Pancreas (tissue), 10 donors: ENCODE measurements around the gene FLRT3. TPM values are rescaled to one million over a fixed set of nuclear protein-coding genes. Genes with fewer than 3 reads are reported as not detected.

Experiments
- ATAC-seq, 4 donors: fragments of 200-7000 bp; cut with Tn5 transposase; one replicate each; pipeline versions ENCODE4 v1.8.0 to v1.9.1; 2020; ENCODE audit warnings: mild to moderate bottlenecking in 4 of 4, moderate library complexity in 4 of 4
- DNase-seq, 6 donors: peaks; one replicate each; pipeline ENCODE4 v3.0.0-alpha.2; 2020
- FAIRE-seq: peaks from 2 replicates; lab custom pipeline; 2012; peaks lifted over from hg19 to GRCh38; lab: Jason Lieb, UNC
- H3K27ac ChIP-seq, 4 donors: fragments of 200-600 bp; sonication (generic); 1 replicate in 3 of 4; 2 replicates in 1 of 4; pipeline versions ENCODE4 v1.5.0 to v1.8.0; 2020
- H3K27me3 ChIP-seq, 4 donors: fragments of 200-600 bp; one replicate each; pipeline ENCODE4 v1.8.0; 2021
- H3K36me3 ChIP-seq, 3 donors: fragments of 200-600 bp; sonication (generic) in 1 of 3; one replicate each; pipeline versions ENCODE4 v1.5.0 to v1.8.0; 2020 to 2021
- H3K4me1 ChIP-seq, 3 donors: fragments of 200-600 bp; one replicate each; pipeline ENCODE4 v1.8.0; 2021
- H3K4me3 ChIP-seq, 4 donors: fragments of 200-600 bp; sonication (generic) in 2 of 4; one replicate each; pipeline versions ENCODE4 v1.5.0 to v1.8.0; 2020 to 2021
- H3K9me3 ChIP-seq, 4 donors: fragments of 200-600 bp; one replicate each; pipeline ENCODE4 v1.8.0; 2021
- CTCF ChIP-seq, 4 donors: fragments of 200-600 bp; sonication (generic) in 3 of 4; IDR thresholded peaks; one replicate each; pipeline versions ENCODE4 v1.5.0 to v1.8.0; 2021; ENCODE audit warnings: antibody characterized with exemption in 4 of 4
- WGBS, 2 donors: extraction: QIAGEN DNeasy Blood & Tissue Kit; methylation state at CpG; one replicate each; pipeline ENCODE4 v1.1.7; 2013; 5-methylcytosine and 5-hydroxymethylcytosine counted together
- intact Hi-C, 3 donors: fragments of 100-400 bp; cut with DNase I; formaldehyde crosslinking; loops; one replicate each; pipeline versions ENCODE4 v1.11.1 to v1.14.2; 2022
- polyA plus RNA-seq, 2 donors: library from polyadenylated mRNA; stranded (reverse); fragments of 200-250 nt; gene quantifications; one replicate each; pipeline ENCODE4 v1.2.3, GENCODE V29; 2013
- total RNA-seq, 6 donors: library from RNA; stranded (reverse); fragmentation: NEBNext Ultra II Directional in 4 of 6; extraction: Animal tissue kit (Norgen Biotek cat#: 25700) in 4 of 6; gene quantifications; one replicate each; pipeline versions ENCODE4 v1.2.1 to v1.2.4, GENCODE V29; 2021 to 2023
- donor health status: healthy with polysubstance abuse.
- donor health status: DM: no; HTN: no; CAD: no; lungs with moderate emphysema.
- donor health status: DM: no; HTN: no; CAD: no.
- donor health status: control.
- donor health status: control.
- donor health status: Bipolar disorder and iron deficiency.
- donor health status: DM: yes; HTN: yes; CAD: no.
- donor health status: DM: no; HTN: no; CAD: no.
- donor health status: DM: no; HTN: no; CAD: no.
- donor health status: DM: yes; HTN: yes; CAD: no.

Gene FLRT3
- total and polyA plus RNA-seq, 8 donors = 0.72 to 11.0 (median 1.2) TPM

GRCh38 chr20:14288341-14289330 lies 48.8 kb downstream of the FLRT3 start:
- no peak for FAIRE-seq
- H3K36me3 ChIP-seq = no peaks in the 10 kb centered on the region

GRCh38 chr20:14284443-14284842 lies 53.0 kb downstream of the FLRT3 start:
- no peak for TF ChIP-seq CTCF (IDR thresholded peaks at IDR 0.05)
- DNase-seq (no peak), FAIRE-seq (no peak), ATAC-seq (no peak)
- H3K27ac ChIP-seq = no peak overlapping the region
- H3K36me3 ChIP-seq = no peaks in the 10 kb centered on the region
- no peaks in the 10 kb centered on the region for H3K9me3 ChIP-seq
- H3K27me3 ChIP-seq = no peaks in the 10 kb centered on the region
- intact Hi-C loops = no loop called here
- H3K4me1 ChIP-seq = no peaks in the 10 kb centered on the region
- WGBS, 2 donors = 95 to 97% methylated on average over 1 of the region's 1 CpG
- no peak overlapping the region for H3K4me3 ChIP-seq

More at GRCh38 chr20:14288341-14289330, 48.8 kb downstream of the FLRT3 start:
- TF ChIP-seq CTCF (IDR thresholded peaks at IDR 0.05) = no peak
- no peak overlapping the region for H3K27ac ChIP-seq
- intact Hi-C loops = no loop called here
- no peaks in the 10 kb centered on the region for H3K9me3 ChIP-seq
- ATAC-seq (no peak), DNase-seq (no peak)
- H3K27me3 ChIP-seq = no peaks in the 10 kb centered on the region
- H3K4me3 ChIP-seq = no peak overlapping the region
- no peaks in the 10 kb centered on the region for H3K4me1 ChIP-seq
- 80 to 90% methylated on average over 3 of the region's 3 CpGs for WGBS, 2 donors

- 88 to 93% methylated on average over 4 of the region's 4 CpGs for WGBS, 2 donors
- DNase-seq = no peak
- TF ChIP-seq CTCF (IDR thresholded peaks at IDR 0.05) = no peak
Measured at GRCh38 chr20:14282140-14282539, 55.3 kb downstream of the FLRT3 start.

More at GRCh38 chr20:14282140-14282539, 55.3 kb downstream of the FLRT3 start:
- H3K4me1 ChIP-seq = no peaks in the 10 kb centered on the region
- H3K36me3 ChIP-seq = no peaks in the 10 kb centered on the region
- FAIRE-seq (no peak), ATAC-seq (no peak)
- no peaks in the 10 kb centered on the region for H3K9me3 ChIP-seq
- H3K4me3 ChIP-seq = no peak overlapping the region
- no peaks in the 10 kb centered on the region for H3K27me3 ChIP-seq
- no peak overlapping the region for H3K27ac ChIP-seq
- intact Hi-C loops = no loop called here
